GM12891 (cell line): Measurements from ENCODE around the gene POGZ.

ENCODE experiments used
- POLR2A ChIP-seq: IDR thresholded peaks from 2 replicates; pipeline ENCODE4 v1.6.1; 2011; ENCODE audit warnings: low read depth, low read length, control low read depth
- POLR2AphosphoS5 ChIP-seq: IDR thresholded peaks from 2 replicates; pipeline ENCODE4 v1.6.1; 2011; ENCODE audit warnings: low read depth, low read length, control low read depth

- TF ChIP-seq POLR2A (no peak), POLR2AphosphoS5 (no peak)
Observed at GRCh38 chr1:151435174-151435573, 24.1 kb downstream of the POGZ start.
